H1 (cell line): ENCODE results near the gene TMEM258. TPM values are rescaled to one million over a fixed set of nuclear protein-coding genes. Genes with fewer than 3 reads are reported as not detected.

ENCODE experiments used
- CTCF ChIA-PET: fragments of 300-600 bp; sonication (Branson Sonifier 250); formaldehyde crosslinking; loops from one replicate; lab custom pipeline; 2021; ENCODE audit not compliant: partially characterized antibody; lab: Charles Lee
- POLR2A ChIA-PET: fragments of 300-600 bp; sonication (Branson Sonifier 250); formaldehyde crosslinking; loops from one replicate; lab custom pipeline; 2021; ENCODE audit warnings: inconsistent platforms; ENCODE audit not compliant: partially characterized antibody; lab: Charles Lee
- DNase-seq, 2 experiments: peaks; one replicate each; pipeline versions ENCODE4 v3.0.0 to v3.0.0-alpha.2; 2010 to 2022; ENCODE audit warnings: low spot score in 2 of 2, low read depth in 1 of 2, mixed read lengths in 1 of 2
- FAIRE-seq: peaks from 2 replicates; lab custom pipeline; 2011; peaks lifted over from hg19 to GRCh38; lab: Jason Lieb, UNC
- H2AFZ ChIP-seq: 2 replicates; pipeline ENCODE4 v1.8.1; 2012; ENCODE audit warnings: low read length, inconsistent platforms
- H2AK5ac ChIP-seq: 2 replicates; pipeline ENCODE4 v1.6.1; 2013; ENCODE audit warnings: low read depth, low read length
- H2BK120ac ChIP-seq: replicated peaks from 2 replicates; pipeline ENCODE3; 2013; ENCODE audit warnings: low read depth, low read length, inconsistent platforms
- H2BK12ac ChIP-seq: 2 replicates; pipeline ENCODE4 v1.6.1; 2013; ENCODE audit warnings: low read depth, low read length
- H2BK15ac ChIP-seq: 2 replicates; pipeline ENCODE4 v1.6.1; 2013; ENCODE audit warnings: low read length
- H2BK20ac ChIP-seq: 2 replicates; pipeline ENCODE4 v1.6.1; 2013; ENCODE audit warnings: low read length
- H2BK5ac ChIP-seq: 2 replicates; pipeline ENCODE4 v1.6.1; 2013; ENCODE audit warnings: low read depth, low read length
- H3K14ac ChIP-seq: 2 replicates; pipeline ENCODE4 v1.6.1; 2013; ENCODE audit warnings: inconsistent platforms; ENCODE audit not compliant: insufficient read length
- H3K18ac ChIP-seq: 2 replicates; pipeline ENCODE4 v1.6.1; 2013; ENCODE audit warnings: low read length; ENCODE audit errors: extremely low read depth
- H3K23ac ChIP-seq: 2 replicates; pipeline ENCODE4 v1.6.1; 2013; ENCODE audit warnings: inconsistent platforms; ENCODE audit not compliant: insufficient read length
- H3K23me2 ChIP-seq: 2 replicates; pipeline ENCODE4 v1.6.1; 2013; ENCODE audit warnings: low read depth, low read length
- H3K27ac ChIP-seq: 2 replicates; pipeline ENCODE4 v1.6.1; 2011; ENCODE audit warnings: low read depth, low read length, inconsistent platforms
- H3K27me3 ChIP-seq, 4 experiments: replicated peaks in 1 of 4; 1 replicate in 1 of 4; 2 replicates in 3 of 4; pipeline versions ENCODE4 v1.6.1 to v1.8.1; 2011 to 2013; ENCODE audit warnings: low read length in 3 of 4, mild to moderate bottlenecking in 3 of 4, inconsistent platforms in 2 of 4, mixed read lengths in 2 of 4, moderate library complexity in 1 of 4; ENCODE audit not compliant: control insufficient read depth in 3 of 4, insufficient read depth in 3 of 4; ENCODE audit errors: extremely low read depth in 1 of 4
- H3K36me3 ChIP-seq, 4 experiments: 2 replicates each; pipeline versions ENCODE4 v1.6.1 to v1.8.1; 2011 to 2013; ENCODE audit warnings: mild to moderate bottlenecking in 4 of 4, low read length in 3 of 4, moderate library complexity in 2 of 4, control low read depth in 1 of 4, inconsistent platforms in 1 of 4; ENCODE audit not compliant: insufficient read depth in 4 of 4, control insufficient read depth in 2 of 4
- H3K4ac ChIP-seq: replicated peaks from 2 replicates; pipeline ENCODE3; 2013; ENCODE audit warnings: low read length, low read depth, mixed read lengths, inconsistent platforms; ENCODE audit not compliant: insufficient read length
- H3K4me1 ChIP-seq, 4 experiments: replicated peaks in 1 of 4; 1 replicate in 1 of 4; 2 replicates in 3 of 4; pipeline versions ENCODE4 v1.6.1 to v1.8.1; 2011 to 2013; ENCODE audit warnings: low read length in 3 of 4, inconsistent platforms in 2 of 4, mixed read lengths in 1 of 4; ENCODE audit not compliant: insufficient read depth in 4 of 4, control insufficient read depth in 3 of 4
- H3K4me2 ChIP-seq, 2 experiments: 2 replicates each; pipeline versions ENCODE4 v1.6.1 to v1.8.1; 2011 to 2013; ENCODE audit warnings: low read depth in 2 of 2, low read length in 2 of 2, control low read depth in 1 of 2, inconsistent platforms in 1 of 2, mild to moderate bottlenecking in 1 of 2; ENCODE audit not compliant: insufficient read depth in 1 of 2
- H3K4me3 ChIP-seq, 4 experiments: fragments of 200-600, 300-600 bp in 1 of 4; sonication (generic), shearing (Covaris generic), sonication (Bioruptor Twin) in 1 of 4; 2 replicates each; pipeline versions ENCODE4 v1.5.1 to v1.8.1; 2011 to 2016; ENCODE audit warnings: low read length in 4 of 4, low read depth in 3 of 4, control low read depth in 2 of 4, inconsistent platforms in 2 of 4, mild to moderate bottlenecking in 2 of 4, mixed read lengths in 1 of 4, moderate library complexity in 1 of 4; ENCODE audit not compliant: insufficient read depth in 2 of 4; ENCODE audit errors: extremely low read depth in 1 of 4
- H3K56ac ChIP-seq: replicated peaks from 2 replicates; pipeline ENCODE3; 2013; ENCODE audit warnings: low read depth, mild to moderate bottlenecking, mixed read lengths, low read length, inconsistent platforms; ENCODE audit not compliant: insufficient read length
- H3K79me1 ChIP-seq: 2 replicates; pipeline ENCODE4 v1.6.1; 2013; ENCODE audit warnings: low read depth, low read length, control low read depth
- H3K79me2 ChIP-seq, 2 experiments: 2 replicates each; pipeline versions ENCODE4 v1.6.1 to v1.8.1; 2012 to 2013; ENCODE audit warnings: low read length in 2 of 2, mild to moderate bottlenecking in 2 of 2, inconsistent platforms in 1 of 2; ENCODE audit not compliant: insufficient read depth in 2 of 2, control insufficient read depth in 1 of 2
- H3K9ac ChIP-seq, 4 experiments: replicated peaks in 1 of 4; 1 replicate in 1 of 4; 2 replicates in 3 of 4; pipeline versions ENCODE4 v1.6.1 to v1.8.1; 2011 to 2013; ENCODE audit warnings: low read depth in 3 of 4, low read length in 3 of 4, control low read depth in 2 of 4, mild to moderate bottlenecking in 2 of 4, moderate library complexity in 2 of 4, inconsistent platforms in 1 of 4; ENCODE audit errors: extremely low read depth in 1 of 4
- H3K9me3 ChIP-seq, 2 experiments: 2 replicates each; pipeline versions ENCODE4 v1.6.1 to v1.8.1; 2012 to 2013; ENCODE audit warnings: mild to moderate bottlenecking in 2 of 2, moderate library complexity in 2 of 2, control low read depth in 1 of 2, inconsistent platforms in 1 of 2, low read depth in 1 of 2, low read length in 1 of 2, mixed read lengths in 1 of 2; ENCODE audit not compliant: insufficient read depth in 2 of 2
- H4K20me1 ChIP-seq, 2 experiments: replicated peaks in 1 of 2; 2 replicates each; pipeline versions ENCODE3 to v1.8.1; 2011 to 2013; ENCODE audit warnings: inconsistent platforms in 2 of 2, low read length in 2 of 2, mild to moderate bottlenecking in 1 of 2; ENCODE audit not compliant: insufficient read depth in 2 of 2, control insufficient read depth in 1 of 2
- H4K5ac ChIP-seq: 2 replicates; pipeline ENCODE4 v1.6.1; 2013; ENCODE audit warnings: low read length, low read depth, mixed read lengths, inconsistent platforms; ENCODE audit not compliant: insufficient read length
- H4K8ac ChIP-seq: 2 replicates; pipeline ENCODE4 v1.8.0; 2013; ENCODE audit warnings: mild to moderate bottlenecking, moderate library complexity, low read length, inconsistent platforms; ENCODE audit not compliant: insufficient read depth; ENCODE audit errors: extremely low read depth
- H4K91ac ChIP-seq: replicated peaks from 2 replicates; pipeline ENCODE3; 2013; ENCODE audit warnings: low read length, mixed read lengths, inconsistent platforms; ENCODE audit not compliant: insufficient read length
- BACH1 ChIP-seq: IDR thresholded peaks from 2 replicates; pipeline ENCODE4 v1.6.1; 2012; ENCODE audit warnings: low read length, improper control_type of control experiment
- BRCA1 ChIP-seq: IDR thresholded peaks from 2 replicates; pipeline ENCODE4 v1.6.1; 2012; ENCODE audit warnings: low read depth, low read length, improper control_type of control experiment
- CHD2 ChIP-seq: IDR thresholded peaks from 2 replicates; pipeline ENCODE4 v1.6.1; 2012; ENCODE audit warnings: low read length, improper control_type of control experiment
- CTBP2 ChIP-seq: IDR thresholded peaks from 2 replicates; pipeline ENCODE4 v1.7.0; 2011; ENCODE audit warnings: borderline replicate concordance, mild to moderate bottlenecking, moderate library complexity, mixed read lengths, low read length; ENCODE audit not compliant: insufficient read depth, insufficient read length
- MAFK ChIP-seq: IDR thresholded peaks from 2 replicates; pipeline ENCODE4 v1.6.1; 2012; ENCODE audit warnings: low read depth, mild to moderate bottlenecking, improper control_type of control experiment, low read length
- POLR2AphosphoS5 ChIP-seq: IDR thresholded peaks from 2 replicates; pipeline ENCODE4 v1.6.1; 2011; ENCODE audit warnings: low read depth, low read length
- RFX5 ChIP-seq: IDR thresholded peaks from 2 replicates; pipeline ENCODE4 v1.6.1; 2011; ENCODE audit warnings: low read depth, low read length, improper control_type of control experiment, borderline replicate concordance
- RXRA ChIP-seq: IDR thresholded peaks from 2 replicates; pipeline ENCODE4 v1.6.1; 2011; ENCODE audit warnings: low read depth, mild to moderate bottlenecking, low read length, moderate library complexity; ENCODE audit not compliant: insufficient read depth
- WGBS, 2 experiments: shearing (Covaris generic) in 1 of 2; methylation state at CpG; one replicate each; pipeline versions ENCODE4 v1.1.6 to v1.1.7; 2013 to 2015; ENCODE audit warnings: low lambda C conversion rate in 2 of 2, mixed read lengths in 2 of 2, inconsistent platforms in 1 of 2, low coverage in 1 of 2, missing lambda C conversion rate in 1 of 2; ENCODE audit not compliant: insufficient replicate concordance in 2 of 2, insufficient coverage in 1 of 2, insufficient read length in 1 of 2; ENCODE audit errors: extremely low coverage in 1 of 2, missing lambda C conversion rate in 1 of 2; 5-methylcytosine and 5-hydroxymethylcytosine counted together
- polyA plus RNA-seq, 7 experiments: library from polyadenylated mRNA; depleted of rRNA in 3 of 7; stranded (reverse) in 5 of 7; unstranded in 2 of 7; fragments of >200 nt in 5 of 7; fragments of 200-250 nt in 2 of 7; gene quantifications; 1 replicate in 5 of 7; 2 replicates in 1 of 7; 4 replicates in 1 of 7; pipeline versions ENCODE4 v1.2.1 to v1.2.3, GENCODE V29; 2011 to 2013; ENCODE audit warnings: missing spikeins in 2 of 7, mixed read lengths in 2 of 7
- total RNA-seq: library from RNA; stranded (reverse); fragmentation: NEBNext Ultra II Directional; extraction: Animal tissue kit (Norgen Biotek cat#: 25700); gene quantifications from 2 replicates; pipeline ENCODE4 v1.2.1, GENCODE V29; 2021
- TF ChIP-seq, protein P1 (sequence below): IDR thresholded peaks from 2 replicates; pipeline ENCODE4 v1.6.1; 2011; ENCODE audit warnings: low read depth, mild to moderate bottlenecking, low read length; ENCODE audit not compliant: insufficient read depth

Gene TMEM258
- total and polyA plus RNA-seq, 2 of the 8 experiments (the other 6 are each of a cell fraction or from before 2014, with no cell fraction given): 186 to 759 TPM

DNA sequence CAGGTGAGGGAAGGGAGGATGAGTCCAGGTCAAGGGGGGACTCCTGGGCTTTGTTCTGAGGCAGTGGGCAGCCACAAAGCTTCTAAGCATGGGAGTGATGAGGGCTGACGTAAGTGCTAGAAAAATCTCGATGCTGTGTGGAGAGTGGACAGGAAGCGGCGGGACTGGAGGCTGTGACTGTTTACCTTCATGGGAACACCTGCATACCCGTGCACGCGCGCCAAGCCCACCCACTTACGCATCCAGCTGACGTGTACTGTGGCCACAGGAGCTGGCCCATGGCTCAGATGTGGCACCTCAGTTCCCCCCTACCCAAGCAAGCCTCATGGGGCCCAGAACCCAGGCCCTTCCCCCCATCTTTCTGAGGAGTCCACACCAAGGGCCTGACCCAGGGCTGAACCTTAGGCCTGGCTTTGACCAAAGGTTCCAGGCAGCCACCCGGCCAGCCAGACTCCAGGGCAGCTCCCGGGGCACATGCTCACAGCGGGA lies 26.0 kb downstream of the TMEM258 start:
- H4K20me1 ChIP-seq: no peaks in the 10 kb centered on the region
- no peak for TF ChIP-seq BACH1
- TF ChIP-seq RXRA: no peak
- TF ChIP-seq RFX5: no peak
- no peak for TF ChIP-seq CTBP2
- TF ChIP-seq, protein P1, sequence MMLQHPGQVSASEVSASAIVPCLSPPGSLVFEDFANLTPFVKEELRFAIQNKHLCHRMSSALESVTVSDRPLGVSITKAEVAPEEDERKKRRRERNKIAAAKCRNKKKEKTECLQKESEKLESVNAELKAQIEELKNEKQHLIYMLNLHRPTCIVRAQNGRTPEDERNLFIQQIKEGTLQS: no peak
- no peak for TF ChIP-seq BRCA1
- TF ChIP-seq POLR2AphosphoS5: no peak
- no peak for TF ChIP-seq CHD2
- TF ChIP-seq MAFK: no peak
- TF ChIP-seq, all 59 proteins: peak for 0
- H3K23me2 ChIP-seq: no peaks in the 10 kb centered on the region
- H3K14ac ChIP-seq: no peak overlapping the region
- WGBS, 2 experiments: 93% methylated on average over 13 of the region's 13 CpGs; no CpG with 5 or more reads in 1 of the 2 experiments
- H2BK15ac ChIP-seq: 0 out of 2 replicates have a peak overlapping the region, but pooled peaks have one; percentile 12
- peak overlapping the region; percentile 73 for H4K91ac ChIP-seq
- H2AFZ ChIP-seq: no peak overlapping the region
- H3K79me1 ChIP-seq: no peaks in the 10 kb centered on the region
- no peaks in the 10 kb centered on the region for H3K36me3 ChIP-seq
- H3K27ac ChIP-seq: no peak overlapping the region; the same call in 1 of the 2 replicates
- no peak for DNase-seq
- FAIRE-seq: no peak
- no peaks in the 10 kb centered on the region for H3K27me3 ChIP-seq
- no peak overlapping the region for H3K4me3 ChIP-seq
- no peak overlapping the region for H4K5ac ChIP-seq
- H2BK120ac ChIP-seq: no peak overlapping the region
- no peak overlapping the region for H3K18ac ChIP-seq
- no peaks in the 10 kb centered on the region for H3K9me3 ChIP-seq
- no peak overlapping the region for H2AK5ac ChIP-seq
- peak overlapping the region; percentile 27; the same call in 1 of the 2 replicates for H2BK12ac ChIP-seq
- H3K23ac ChIP-seq: no peak overlapping the region
- H2BK5ac ChIP-seq: no peak overlapping the region
- no peaks in the 10 kb centered on the region for H3K79me2 ChIP-seq
- H3K9ac ChIP-seq: no peak overlapping the region
- no peak overlapping the region for H3K56ac ChIP-seq
- POLR2A ChIA-PET: interaction anchor here (0.6 to 2.2 kb wide), 5 partner anchors 9 to 49 kb away, joined by 3 to 8 read pairs (median 4); no protein-coding TSS in a partner anchor
- no peak overlapping the region for H2BK20ac ChIP-seq
- CTCF ChIA-PET: interaction anchor here (0.6 to 5.3 kb wide), 11 partner anchors 9 to 314 kb away, joined by 3 to 38 read pairs (median 7); no protein-coding TSS in a partner anchor
- H4K8ac ChIP-seq: peak overlapping the region; percentile 53
- peaks cover 0 to 19% (median 12%) of the 10 kb centered on the region in 4 experiments; a peak in 6 of 7 replicates for H3K4me1 ChIP-seq
- H3K4ac ChIP-seq: no peak overlapping the region
- H3K4me2 ChIP-seq: no peak overlapping the region
